ENCODE results near the gene PCGF1.

GRCh38 chr2:74481431-74481830 lies 26.1 kb downstream of the PCGF1 start:
- TF ChIP-seq EZH2 (IDR thresholded peaks at IDR 0.05; ENCODE audit: insufficient read depth, poor library complexity, severe bottlenecking) = no peak
- TF ChIP-seq EZH2phosphoT487 (IDR thresholded peaks at IDR 0.05; ENCODE audit: insufficient read depth, low read depth) = no peak
